ENCODE measurements around the gene NAA20.
"Not testable (repeated sequence)": the region's sequence is repeated elsewhere in the genome, so short reads cannot be mapped to it uniquely, and the experiment has no call there.

Gene NAA20

DNA sequence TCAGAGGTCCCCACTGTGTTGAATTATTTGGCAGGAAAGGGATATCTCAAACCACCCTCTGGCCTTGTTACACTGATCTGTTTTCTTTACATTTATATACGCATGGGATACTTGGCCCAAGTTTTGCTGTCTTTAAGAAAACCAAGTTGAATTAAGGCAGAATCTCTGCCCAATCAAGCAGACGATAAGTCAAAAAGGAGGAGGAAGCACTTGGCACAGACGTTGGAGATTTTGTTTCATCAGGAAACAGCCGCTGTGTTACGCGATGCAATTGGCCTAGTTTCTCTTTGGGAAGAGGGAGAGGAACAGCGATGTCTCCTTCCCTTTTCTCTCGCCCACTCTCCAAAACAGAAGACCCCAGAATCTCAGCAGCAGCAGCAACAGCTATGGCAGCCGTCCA lies 20.2 kb upstream of the NAA20 start:
- TF ChIP-seq, protein P1, sequence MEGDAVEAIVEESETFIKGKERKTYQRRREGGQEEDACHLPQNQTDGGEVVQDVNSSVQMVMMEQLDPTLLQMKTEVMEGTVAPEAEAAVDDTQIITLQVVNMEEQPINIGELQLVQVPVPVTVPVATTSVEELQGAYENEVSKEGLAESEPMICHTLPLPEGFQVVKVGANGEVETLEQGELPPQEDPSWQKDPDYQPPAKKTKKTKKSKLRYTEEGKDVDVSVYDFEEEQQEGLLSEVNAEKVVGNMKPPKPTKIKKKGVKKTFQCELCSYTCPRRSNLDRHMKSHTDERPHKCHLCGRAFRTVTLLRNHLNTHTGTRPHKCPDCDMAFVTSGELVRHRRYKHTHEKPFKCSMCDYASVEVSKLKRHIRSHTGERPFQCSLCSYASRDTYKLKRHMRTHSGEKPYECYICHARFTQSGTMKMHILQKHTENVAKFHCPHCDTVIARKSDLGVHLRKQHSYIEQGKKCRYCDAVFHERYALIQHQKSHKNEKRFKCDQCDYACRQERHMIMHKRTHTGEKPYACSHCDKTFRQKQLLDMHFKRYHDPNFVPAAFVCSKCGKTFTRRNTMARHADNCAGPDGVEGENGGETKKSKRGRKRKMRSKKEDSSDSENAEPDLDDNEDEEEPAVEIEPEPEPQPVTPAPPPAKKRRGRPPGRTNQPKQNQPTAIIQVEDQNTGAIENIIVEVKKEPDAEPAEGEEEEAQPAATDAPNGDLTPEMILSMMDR (IDR thresholded peaks at IDR 0.05; ENCODE audit: low read depth, low read length) = no peak
- H3K4me3 ChIP-seq (ENCODE audit: low read depth, low read length) = no peak overlapping the region

DNA sequence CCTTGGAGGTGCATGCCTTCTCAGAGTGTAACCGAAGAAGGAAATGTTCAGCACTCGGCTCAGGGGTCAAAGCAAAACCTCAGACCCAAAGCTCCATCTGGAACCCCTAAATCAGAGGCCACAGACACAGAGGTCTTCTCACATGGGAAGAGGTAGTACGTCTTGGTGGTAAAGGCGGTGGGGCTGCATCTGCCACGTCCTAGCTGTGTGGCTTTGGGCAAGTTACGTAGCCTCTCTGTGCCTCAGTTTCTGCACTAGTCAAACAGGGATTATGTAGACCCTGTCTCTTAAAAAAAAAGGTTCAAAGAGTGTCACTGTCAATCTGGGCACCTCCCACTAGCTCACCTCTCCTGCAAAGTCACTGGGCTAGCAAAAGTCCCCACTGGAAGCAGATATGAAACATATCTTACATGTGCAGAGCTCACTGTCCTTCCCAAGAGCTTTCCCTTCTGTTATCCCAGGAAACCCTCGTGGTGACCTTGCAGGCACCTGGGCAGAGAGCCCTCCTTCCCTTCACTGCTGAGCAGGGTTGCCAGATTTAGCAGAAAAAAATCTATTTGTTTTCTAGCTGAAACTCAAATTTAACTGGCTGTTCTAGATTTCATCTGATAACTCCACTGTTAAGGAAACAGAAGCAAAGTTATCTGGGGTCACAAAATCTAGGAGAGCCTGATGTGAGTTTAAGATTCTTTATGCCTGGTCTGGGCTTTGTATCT lies 18.0 kb upstream of the NAA20 start:
- no peak overlapping the region for H3K4me3 ChIP-seq (ENCODE audit: low read depth, low read length)
- TF ChIP-seq, protein P1 (IDR thresholded peaks at IDR 0.05; ENCODE audit: low read depth, low read length) = no peak

DNA sequence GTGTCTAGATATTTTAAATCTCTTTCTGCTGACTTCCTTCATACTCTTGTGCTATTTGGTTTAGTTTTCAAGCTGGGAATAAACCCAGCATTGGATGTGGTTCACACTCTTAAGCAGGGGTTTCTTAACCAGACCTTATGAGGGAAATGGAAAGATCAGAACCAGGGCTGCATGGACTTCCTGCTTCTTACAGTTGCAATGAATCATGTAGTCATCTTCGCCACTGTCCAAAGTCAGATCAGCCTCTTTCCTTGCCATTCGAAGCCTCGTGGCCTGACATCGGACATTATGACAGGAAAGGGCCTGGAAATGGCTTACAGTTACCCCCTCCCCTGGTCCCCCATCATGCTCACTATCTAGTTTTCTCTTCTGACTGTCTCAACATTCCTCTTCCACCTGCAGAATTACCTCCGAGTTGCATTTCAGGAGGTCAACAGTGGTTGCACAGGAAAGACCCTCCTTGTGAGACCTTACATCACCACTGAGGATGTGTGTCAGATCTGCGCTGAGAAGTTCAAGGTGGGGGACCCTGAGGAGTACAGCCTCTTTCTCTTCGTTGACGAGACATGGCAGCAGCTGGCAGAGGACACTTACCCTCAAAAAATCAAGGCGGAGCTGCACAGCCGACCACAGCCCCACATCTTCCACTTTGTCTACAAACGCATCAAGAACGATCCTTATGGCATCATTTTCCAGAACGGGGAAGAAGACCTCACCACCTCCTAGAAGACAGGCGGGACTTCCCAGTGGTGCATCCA lies 16.8 kb upstream of the NAA20 start:
- TF ChIP-seq, protein P1 (IDR thresholded peaks at IDR 0.05; ENCODE audit: low read depth, low read length) = no peak
- H3K4me3 ChIP-seq (ENCODE audit: low read depth, low read length) = no peak overlapping the region

DNA sequence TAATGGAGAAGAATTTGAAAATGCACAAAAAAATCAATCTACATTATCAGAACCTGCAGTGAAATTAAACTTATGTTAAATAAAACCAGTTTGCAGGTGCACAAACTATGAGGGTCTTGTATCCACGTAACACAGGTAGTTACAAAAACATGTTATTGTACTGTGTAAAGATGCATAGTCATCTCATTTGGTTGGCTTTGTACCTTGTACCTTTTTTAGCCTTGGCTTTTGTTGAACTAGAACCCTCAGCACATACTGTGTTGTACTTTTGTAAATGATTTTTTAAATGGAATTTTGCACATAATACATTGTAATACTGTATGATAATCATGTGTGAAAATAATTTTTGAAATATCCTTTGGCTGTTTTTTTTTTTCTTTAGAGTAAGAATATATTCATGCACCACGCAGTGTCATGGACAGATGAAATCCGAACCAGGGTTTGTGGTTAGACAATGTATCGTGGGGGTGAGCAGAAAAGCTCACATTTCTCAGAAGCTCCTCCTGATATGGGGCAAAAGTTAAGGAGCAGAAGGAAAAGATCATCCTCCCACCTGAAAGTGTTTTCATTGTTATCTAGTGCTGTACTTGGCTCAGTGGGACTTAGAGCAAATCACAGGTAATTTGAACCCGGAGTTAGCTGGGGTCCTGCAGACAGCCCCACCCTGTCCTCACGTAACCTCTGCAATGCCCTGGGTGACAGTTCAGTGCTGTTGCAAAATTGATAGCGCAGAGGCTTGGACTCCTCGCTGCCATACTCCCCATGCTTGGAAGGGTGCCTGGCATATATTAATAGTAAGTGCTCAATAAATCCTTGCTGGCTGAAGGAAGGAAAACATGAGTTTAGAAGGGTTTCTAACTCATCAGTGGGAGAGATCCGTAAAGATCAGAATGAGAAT lies 14.8 kb upstream of the NAA20 start:
- no peak overlapping the region for H3K4me3 ChIP-seq (ENCODE audit: low read depth, low read length)
- TF ChIP-seq, protein P1 (IDR thresholded peaks at IDR 0.05; ENCODE audit: low read depth, low read length) = no peak

DNA sequence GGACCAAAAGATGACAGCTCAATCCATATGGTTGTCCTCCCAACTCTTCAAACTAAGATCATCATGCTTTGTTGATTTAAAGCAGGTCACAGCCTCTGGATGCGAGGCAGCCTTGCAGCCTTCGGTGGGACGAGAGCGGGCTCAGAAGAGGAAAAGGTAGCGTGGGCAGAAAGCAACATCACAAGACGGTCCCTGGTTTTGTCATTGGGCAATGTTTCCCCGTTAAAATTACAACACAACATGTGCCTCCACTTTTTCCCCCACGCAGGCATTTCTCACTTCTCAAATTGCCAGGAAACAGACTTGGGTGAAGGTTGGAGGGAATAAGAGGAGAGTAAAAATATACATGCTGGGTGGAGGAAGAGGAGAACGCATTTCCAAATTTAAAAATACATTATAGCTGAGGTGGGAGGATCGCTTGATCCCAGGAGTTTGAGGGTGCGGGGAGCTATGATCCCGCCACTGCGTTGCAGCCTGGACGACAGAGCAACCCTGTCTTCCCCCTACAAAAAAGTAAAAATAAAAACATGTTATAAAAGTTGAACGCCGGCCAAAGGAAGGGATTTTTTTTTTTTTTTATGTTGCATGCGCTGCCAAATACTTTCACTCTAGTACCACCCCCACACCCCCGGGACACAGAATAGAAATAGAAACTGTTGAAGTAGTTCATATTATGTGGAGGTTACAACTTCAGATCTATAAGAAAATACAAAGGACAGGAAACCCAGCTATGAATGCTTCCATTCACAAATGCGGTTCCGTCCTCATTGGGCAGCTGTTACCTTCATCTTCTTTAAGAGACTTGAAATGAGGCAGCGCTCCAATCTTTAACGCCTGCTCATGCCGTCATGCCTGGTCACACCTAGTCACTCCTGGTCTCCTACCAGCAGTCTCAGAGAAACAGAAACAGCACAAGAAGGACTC lies 13.9 kb upstream of the NAA20 start:
- TF ChIP-seq, protein P1 (IDR thresholded peaks at IDR 0.05; ENCODE audit: low read depth, low read length) = no peak
- H3K4me3 ChIP-seq (ENCODE audit: low read depth, low read length) = no peak overlapping the region

DNA sequence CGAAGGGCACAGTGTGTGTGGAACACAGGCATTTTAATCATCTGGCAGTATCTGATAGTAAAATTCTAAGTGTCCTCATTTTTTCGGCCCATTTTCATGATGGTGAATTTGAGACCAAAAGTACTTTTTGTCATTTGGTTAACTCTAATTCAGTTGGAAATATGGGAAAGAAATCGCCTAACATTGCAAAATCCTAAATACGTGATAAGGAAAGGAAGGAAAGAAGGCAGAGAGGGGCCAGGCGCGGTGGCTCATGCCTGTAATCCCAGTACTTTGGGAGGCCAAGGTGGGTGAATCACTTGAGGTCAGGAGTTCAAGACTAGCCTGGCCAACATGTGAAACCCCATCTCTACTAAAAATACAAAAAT lies 13.2 kb upstream of the NAA20 start:
- H3K4me3 ChIP-seq (ENCODE audit: low read depth, low read length) = not testable (repeated sequence)

DNA sequence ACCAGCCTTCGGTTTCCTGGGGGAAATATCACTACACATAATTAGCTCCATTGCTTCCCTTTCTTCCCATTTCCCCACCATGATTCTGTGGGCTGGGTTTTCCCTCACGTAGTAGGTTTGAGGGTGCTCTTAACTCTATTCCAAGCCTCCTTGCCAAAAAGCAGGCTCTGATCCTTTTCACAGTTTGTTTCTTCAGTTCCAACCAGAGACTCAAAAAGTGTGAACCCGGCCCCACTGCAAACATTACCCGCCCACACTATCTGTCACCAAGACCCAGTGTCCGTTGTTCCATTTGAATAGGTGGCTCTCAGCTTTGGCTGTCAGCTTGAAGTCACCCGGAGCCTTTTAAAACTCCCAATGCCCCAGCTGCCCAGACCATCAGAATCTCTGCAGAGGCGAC lies 11.8 kb upstream of the NAA20 start:
- no peak overlapping the region for H3K4me3 ChIP-seq (ENCODE audit: low read depth, low read length)
- TF ChIP-seq, protein P1 (IDR thresholded peaks at IDR 0.05; ENCODE audit: low read depth, low read length) = no peak
